ENCODE data around the gene TOMM34. TPM values are rescaled to one million over a fixed set of nuclear protein-coding genes. Genes with fewer than 3 reads are reported as not detected.
A peak's percentile ranks its signal among the peaks of the same experiment; 100 is the strongest.

TOMM34 gene
- total RNA-seq, 1 experiment from 2014 or later: 35.9 TPM

DNA sequence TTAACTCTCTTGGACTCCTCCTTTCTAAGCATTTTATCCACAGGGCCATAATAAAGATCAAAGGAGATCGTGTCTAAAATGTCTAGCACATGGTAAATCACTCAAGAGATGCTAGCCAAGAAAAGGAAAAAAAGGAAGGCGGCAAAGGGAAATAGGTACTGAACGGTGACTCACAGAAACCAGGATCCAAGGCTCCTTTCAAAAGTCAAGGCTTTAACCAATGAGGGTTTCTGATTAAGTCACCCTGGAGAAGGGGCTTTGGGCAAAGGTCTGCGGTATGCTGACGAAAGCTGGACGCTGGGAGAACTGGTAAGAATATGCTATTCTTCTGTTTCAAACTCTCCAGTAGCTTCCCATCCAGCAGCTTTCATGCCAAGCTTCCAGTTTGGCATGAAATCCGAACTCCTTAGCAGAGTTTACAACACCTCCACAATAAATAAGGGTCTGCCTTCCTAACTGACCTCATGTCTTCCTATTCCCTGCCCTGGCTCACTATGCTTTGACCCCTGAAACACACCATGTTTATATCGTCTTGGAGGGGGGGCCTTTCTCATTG, 1.0 kb downstream of the TOMM34 start:
- Mint-ChIP-seq H3K4me3 (peak overlapping the region; percentile 96), H3K4me1 (peaks cover 35% of the 10 kb centered on the region), H3K27ac (peak overlapping the region; percentile 91; the same call in 1 of the 2 replicates), H3K36me3 (peaks cover 26% of the 10 kb centered on the region), H3K9me3 (no peaks in the 10 kb centered on the region), H3K27me3 (ENCODE audit: low read depth) (peaks cover 38% of the 10 kb centered on the region)
- DNase-seq (ENCODE audit: low spot score) (no peak), ATAC-seq (no peak)
- ChIA-PET POLR2A (interaction anchor here (1.5 kb wide), 2 partner anchors 50 to 74 kb away, joined by 6 to 8 read pairs; partner anchors contain the start of genes PABPC1L and YWHAB), CTCF (interaction anchor here (0.7 to 2.7 kb wide), 8 partner anchors 52 to 335 kb away, joined by 4 to 7 read pairs (median 6); partner anchors contain the start of gene YWHAB)
- TF ChIP-seq, protein P1, sequence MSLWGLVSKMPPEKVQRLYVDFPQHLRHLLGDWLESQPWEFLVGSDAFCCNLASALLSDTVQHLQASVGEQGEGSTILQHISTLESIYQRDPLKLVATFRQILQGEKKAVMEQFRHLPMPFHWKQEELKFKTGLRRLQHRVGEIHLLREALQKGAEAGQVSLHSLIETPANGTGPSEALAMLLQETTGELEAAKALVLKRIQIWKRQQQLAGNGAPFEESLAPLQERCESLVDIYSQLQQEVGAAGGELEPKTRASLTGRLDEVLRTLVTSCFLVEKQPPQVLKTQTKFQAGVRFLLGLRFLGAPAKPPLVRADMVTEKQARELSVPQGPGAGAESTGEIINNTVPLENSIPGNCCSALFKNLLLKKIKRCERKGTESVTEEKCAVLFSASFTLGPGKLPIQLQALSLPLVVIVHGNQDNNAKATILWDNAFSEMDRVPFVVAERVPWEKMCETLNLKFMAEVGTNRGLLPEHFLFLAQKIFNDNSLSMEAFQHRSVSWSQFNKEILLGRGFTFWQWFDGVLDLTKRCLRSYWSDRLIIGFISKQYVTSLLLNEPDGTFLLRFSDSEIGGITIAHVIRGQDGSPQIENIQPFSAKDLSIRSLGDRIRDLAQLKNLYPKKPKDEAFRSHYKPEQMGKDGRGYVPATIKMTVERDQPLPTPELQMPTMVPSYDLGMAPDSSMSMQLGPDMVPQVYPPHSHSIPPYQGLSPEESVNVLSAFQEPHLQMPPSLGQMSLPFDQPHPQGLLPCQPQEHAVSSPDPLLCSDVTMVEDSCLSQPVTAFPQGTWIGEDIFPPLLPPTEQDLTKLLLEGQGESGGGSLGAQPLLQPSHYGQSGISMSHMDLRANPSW (CRISPR knock-in tag; conservative IDR thresholded peaks at IDR 0.05; ENCODE audit: low read depth): no peak
- TF ChIP-seq, protein P2, sequence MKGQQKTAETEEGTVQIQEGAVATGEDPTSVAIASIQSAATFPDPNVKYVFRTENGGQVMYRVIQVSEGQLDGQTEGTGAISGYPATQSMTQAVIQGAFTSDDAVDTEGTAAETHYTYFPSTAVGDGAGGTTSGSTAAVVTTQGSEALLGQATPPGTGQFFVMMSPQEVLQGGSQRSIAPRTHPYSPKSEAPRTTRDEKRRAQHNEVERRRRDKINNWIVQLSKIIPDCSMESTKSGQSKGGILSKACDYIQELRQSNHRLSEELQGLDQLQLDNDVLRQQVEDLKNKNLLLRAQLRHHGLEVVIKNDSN (CRISPR knock-in tag; IDR thresholded peaks at IDR 0.05): no peak
- TF ChIP-seq NR1H2 (CRISPR knock-in tag; IDR thresholded peaks at IDR 0.05) (no peak), ELF4 (CRISPR knock-in tag; IDR thresholded peaks at IDR 0.05; ENCODE audit: low read depth) (no peak), SMAD3 (CRISPR knock-in tag; IDR thresholded peaks at IDR 0.05; ENCODE audit: borderline replicate concordance) (no peak), ZBTB21 (CRISPR knock-in tag; IDR thresholded peaks at IDR 0.05; ENCODE audit: borderline replicate concordance) (no peak), RORB (CRISPR knock-in tag; IDR thresholded peaks at IDR 0.05) (no peak), CREM (CRISPR knock-in tag; IDR thresholded peaks at IDR 0.05) (no peak), NFE2L1 (CRISPR knock-in tag; IDR thresholded peaks at IDR 0.05) (no peak), NR3C1 (CRISPR knock-in tag; conservative IDR thresholded peaks at IDR 0.05; ENCODE audit: low read depth) (no peak), ZNF396 (CRISPR knock-in tag; IDR thresholded peaks at IDR 0.05; ENCODE audit: borderline replicate concordance) (no peak)
- TF ChIP-seq, protein P3, sequence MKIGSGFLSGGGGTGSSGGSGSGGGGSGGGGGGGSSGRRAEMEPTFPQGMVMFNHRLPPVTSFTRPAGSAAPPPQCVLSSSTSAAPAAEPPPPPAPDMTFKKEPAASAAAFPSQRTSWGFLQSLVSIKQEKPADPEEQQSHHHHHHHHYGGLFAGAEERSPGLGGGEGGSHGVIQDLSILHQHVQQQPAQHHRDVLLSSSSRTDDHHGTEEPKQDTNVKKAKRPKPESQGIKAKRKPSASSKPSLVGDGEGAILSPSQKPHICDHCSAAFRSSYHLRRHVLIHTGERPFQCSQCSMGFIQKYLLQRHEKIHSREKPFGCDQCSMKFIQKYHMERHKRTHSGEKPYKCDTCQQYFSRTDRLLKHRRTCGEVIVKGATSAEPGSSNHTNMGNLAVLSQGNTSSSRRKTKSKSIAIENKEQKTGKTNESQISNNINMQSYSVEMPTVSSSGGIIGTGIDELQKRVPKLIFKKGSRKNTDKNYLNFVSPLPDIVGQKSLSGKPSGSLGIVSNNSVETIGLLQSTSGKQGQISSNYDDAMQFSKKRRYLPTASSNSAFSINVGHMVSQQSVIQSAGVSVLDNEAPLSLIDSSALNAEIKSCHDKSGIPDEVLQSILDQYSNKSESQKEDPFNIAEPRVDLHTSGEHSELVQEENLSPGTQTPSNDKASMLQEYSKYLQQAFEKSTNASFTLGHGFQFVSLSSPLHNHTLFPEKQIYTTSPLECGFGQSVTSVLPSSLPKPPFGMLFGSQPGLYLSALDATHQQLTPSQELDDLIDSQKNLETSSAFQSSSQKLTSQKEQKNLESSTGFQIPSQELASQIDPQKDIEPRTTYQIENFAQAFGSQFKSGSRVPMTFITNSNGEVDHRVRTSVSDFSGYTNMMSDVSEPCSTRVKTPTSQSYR (CRISPR knock-in tag; IDR thresholded peaks at IDR 0.05): no peak
- TF ChIP-seq, protein P4, sequence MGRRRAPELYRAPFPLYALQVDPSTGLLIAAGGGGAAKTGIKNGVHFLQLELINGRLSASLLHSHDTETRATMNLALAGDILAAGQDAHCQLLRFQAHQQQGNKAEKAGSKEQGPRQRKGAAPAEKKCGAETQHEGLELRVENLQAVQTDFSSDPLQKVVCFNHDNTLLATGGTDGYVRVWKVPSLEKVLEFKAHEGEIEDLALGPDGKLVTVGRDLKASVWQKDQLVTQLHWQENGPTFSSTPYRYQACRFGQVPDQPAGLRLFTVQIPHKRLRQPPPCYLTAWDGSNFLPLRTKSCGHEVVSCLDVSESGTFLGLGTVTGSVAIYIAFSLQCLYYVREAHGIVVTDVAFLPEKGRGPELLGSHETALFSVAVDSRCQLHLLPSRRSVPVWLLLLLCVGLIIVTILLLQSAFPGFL (CRISPR knock-in tag; IDR thresholded peaks at IDR 0.05; ENCODE audit: borderline replicate concordance): no peak
- TF ChIP-seq, protein P5, sequence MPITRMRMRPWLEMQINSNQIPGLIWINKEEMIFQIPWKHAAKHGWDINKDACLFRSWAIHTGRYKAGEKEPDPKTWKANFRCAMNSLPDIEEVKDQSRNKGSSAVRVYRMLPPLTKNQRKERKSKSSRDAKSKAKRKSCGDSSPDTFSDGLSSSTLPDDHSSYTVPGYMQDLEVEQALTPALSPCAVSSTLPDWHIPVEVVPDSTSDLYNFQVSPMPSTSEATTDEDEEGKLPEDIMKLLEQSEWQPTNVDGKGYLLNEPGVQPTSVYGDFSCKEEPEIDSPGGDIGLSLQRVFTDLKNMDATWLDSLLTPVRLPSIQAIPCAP (CRISPR knock-in tag; IDR thresholded peaks at IDR 0.05): no peak
- TF ChIP-seq, protein P6, sequence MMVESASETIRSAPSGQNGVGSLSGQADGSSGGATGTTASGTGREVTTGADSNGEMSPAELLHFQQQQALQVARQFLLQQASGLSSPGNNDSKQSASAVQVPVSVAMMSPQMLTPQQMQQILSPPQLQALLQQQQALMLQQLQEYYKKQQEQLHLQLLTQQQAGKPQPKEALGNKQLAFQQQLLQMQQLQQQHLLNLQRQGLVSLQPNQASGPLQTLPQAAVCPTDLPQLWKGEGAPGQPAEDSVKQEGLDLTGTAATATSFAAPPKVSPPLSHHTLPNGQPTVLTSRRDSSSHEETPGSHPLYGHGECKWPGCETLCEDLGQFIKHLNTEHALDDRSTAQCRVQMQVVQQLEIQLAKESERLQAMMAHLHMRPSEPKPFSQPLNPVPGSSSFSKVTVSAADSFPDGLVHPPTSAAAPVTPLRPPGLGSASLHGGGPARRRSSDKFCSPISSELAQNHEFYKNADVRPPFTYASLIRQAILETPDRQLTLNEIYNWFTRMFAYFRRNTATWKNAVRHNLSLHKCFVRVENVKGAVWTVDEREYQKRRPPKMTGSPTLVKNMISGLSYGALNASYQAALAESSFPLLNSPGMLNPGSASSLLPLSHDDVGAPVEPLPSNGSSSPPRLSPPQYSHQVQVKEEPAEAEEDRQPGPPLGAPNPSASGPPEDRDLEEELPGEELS (CRISPR knock-in tag; IDR thresholded peaks at IDR 0.05): no peak
- TF ChIP-seq, protein P7, sequence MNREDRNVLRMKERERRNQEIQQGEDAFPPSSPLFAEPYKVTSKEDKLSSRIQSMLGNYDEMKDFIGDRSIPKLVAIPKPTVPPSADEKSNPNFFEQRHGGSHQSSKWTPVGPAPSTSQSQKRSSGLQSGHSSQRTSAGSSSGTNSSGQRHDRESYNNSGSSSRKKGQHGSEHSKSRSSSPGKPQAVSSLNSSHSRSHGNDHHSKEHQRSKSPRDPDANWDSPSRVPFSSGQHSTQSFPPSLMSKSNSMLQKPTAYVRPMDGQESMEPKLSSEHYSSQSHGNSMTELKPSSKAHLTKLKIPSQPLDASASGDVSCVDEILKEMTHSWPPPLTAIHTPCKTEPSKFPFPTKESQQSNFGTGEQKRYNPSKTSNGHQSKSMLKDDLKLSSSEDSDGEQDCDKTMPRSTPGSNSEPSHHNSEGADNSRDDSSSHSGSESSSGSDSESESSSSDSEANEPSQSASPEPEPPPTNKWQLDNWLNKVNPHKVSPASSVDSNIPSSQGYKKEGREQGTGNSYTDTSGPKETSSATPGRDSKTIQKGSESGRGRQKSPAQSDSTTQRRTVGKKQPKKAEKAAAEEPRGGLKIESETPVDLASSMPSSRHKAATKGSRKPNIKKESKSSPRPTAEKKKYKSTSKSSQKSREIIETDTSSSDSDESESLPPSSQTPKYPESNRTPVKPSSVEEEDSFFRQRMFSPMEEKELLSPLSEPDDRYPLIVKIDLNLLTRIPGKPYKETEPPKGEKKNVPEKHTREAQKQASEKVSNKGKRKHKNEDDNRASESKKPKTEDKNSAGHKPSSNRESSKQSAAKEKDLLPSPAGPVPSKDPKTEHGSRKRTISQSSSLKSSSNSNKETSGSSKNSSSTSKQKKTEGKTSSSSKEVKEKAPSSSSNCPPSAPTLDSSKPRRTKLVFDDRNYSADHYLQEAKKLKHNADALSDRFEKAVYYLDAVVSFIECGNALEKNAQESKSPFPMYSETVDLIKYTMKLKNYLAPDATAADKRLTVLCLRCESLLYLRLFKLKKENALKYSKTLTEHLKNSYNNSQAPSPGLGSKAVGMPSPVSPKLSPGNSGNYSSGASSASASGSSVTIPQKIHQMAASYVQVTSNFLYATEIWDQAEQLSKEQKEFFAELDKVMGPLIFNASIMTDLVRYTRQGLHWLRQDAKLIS (CRISPR knock-in tag; IDR thresholded peaks at IDR 0.05; ENCODE audit: borderline replicate concordance): no peak
